ENCODE results near the gene ADARB2. TPM values are rescaled to one million over a fixed set of nuclear protein-coding genes. Genes with fewer than 3 reads are reported as not detected.
"Not testable (repeated sequence)": the region's sequence is repeated elsewhere in the genome, so short reads cannot be mapped to it uniquely, and the experiment has no call there.

The ADARB2 gene
- total and polyA plus RNA-seq, 10 of the 15 experiments (the other 5 are each of a cell fraction or from before 2014, with no cell fraction given): 0.02 to 4.1 (median 0.76) TPM

DNA sequence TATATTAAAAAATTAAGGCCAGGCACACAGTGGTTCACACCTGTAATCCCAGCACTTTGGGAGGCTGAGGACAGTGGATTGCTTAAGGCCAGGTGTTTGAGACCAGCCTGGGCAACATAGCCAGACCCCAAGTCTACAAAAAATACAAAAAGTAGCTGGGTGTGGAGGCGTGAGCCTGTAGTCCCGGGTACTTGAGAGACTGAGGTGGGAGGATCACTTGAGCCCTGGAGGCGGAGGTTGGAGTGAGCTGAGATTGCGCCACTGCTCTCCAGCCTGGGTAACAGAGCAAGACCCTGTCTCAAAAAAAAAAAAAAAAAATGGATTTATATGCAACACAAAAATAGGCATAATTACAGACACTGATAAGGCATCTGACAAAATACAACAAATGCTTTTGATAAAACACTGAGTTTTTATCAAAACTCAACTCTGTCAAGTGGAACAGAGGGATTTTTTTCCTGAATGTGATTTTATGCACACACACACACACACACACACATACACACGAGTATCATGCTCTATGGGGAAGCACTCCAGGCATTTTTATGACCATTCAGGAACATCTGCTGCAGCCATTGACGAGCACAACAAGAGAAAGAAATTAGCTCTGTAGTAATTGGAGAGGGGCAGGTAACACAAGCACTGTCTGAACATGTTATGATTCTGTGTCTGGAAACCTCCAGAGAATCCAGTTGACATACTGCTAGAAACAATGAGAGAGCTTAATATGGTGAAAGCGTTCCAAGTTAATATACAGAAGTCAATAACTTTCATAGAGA lies 488.0 kb downstream of the ADARB2 start:
- no TSS peak for BruUV-seq (replicated peaks)
- Histone ChIP-seq H3K4me2 (ENCODE audit: control insufficient read depth, insufficient read depth) (no peak overlapping the region), H3K9ac (ENCODE audit: control insufficient read depth, insufficient read depth, low read length) (no peak overlapping the region), H3K27me3 (replicated peaks in 1 of 2; ENCODE audit: control insufficient read depth in 2 of 2, insufficient read depth in 2 of 2, low read length in 1 of 2) (no peaks in the 10 kb centered on the region), H2AFZ (ENCODE audit: control insufficient read depth, low read depth, low read length) (no peak overlapping the region), H4K20me1 (ENCODE audit: control insufficient read depth, insufficient read depth) (no peaks in the 10 kb centered on the region), H3K27ac (ENCODE audit: control insufficient read depth, insufficient read depth) (no peak overlapping the region), H3K4me1 (ENCODE audit: control insufficient read depth, insufficient read depth, low read length) (no peaks in the 10 kb centered on the region), H3K9me3 (replicated peaks; ENCODE audit: control insufficient read depth, insufficient read depth, low read length) (no peaks in the 10 kb centered on the region; the same call in 2 of the 3 replicates), H3K36me3 (ENCODE audit: control insufficient read depth in 2 of 2, insufficient read depth in 2 of 2, low read length in 1 of 2) (no peaks in the 10 kb centered on the region), H3K79me2 (ENCODE audit: control insufficient read depth, insufficient read depth, low read length) (no peaks in the 10 kb centered on the region), H3K4me3 (no peak overlapping the region)
- 31% methylated on average over 7 of the region's 7 CpGs for WGBS (ENCODE audit: insufficient coverage, insufficient replicate concordance, low lambda C conversion rate, missing lambda C conversion rate)
- ChIA-PET CTCF (no interaction called here), POLR2A (no interaction called here), SMC1A (ENCODE audit: uncharacterized antibody, unreplicated experiment) (no interaction called here), RAD21 (ENCODE audit: unreplicated experiment) (no interaction called here)
- intact Hi-C loops (cut with micrococcal nuclease; ENCODE audit: unreplicated experiment): no loop called here
- ATAC-seq (no peak), FAIRE-seq (no peak), DNase-seq (ENCODE audit: low read depth, low spot score) (no peak)
- in situ Hi-C loops (cut with MboI): no loop called here
- TF ChIP-seq EED (IDR thresholded peaks at IDR 0.05; ENCODE audit: low read depth) (no peak), MLLT1 (IDR thresholded peaks at IDR 0.05) (no peak)

GRCh38 chr10:1248262-1248630 lies 489.1 kb downstream of the ADARB2 start:
- FAIRE-seq; H2AFZ ChIP-seq (ENCODE audit: control insufficient read depth, low read depth, low read length); ATAC-seq; H3K27ac ChIP-seq (ENCODE audit: control insufficient read depth, insufficient read depth); H3K36me3 ChIP-seq (ENCODE audit: control insufficient read depth in 2 of 2, insufficient read depth in 2 of 2, low read length in 1 of 2); H3K9ac ChIP-seq (ENCODE audit: control insufficient read depth, insufficient read depth, low read length); H3K9me3 ChIP-seq (replicated peaks; ENCODE audit: control insufficient read depth, insufficient read depth, low read length); intact Hi-C loops (cut with micrococcal nuclease; ENCODE audit: unreplicated experiment); H3K4me1 ChIP-seq (ENCODE audit: control insufficient read depth, insufficient read depth, low read length); in situ Hi-C loops (cut with MboI); CTCF ChIA-PET; H3K4me2 ChIP-seq (ENCODE audit: control insufficient read depth, insufficient read depth); H3K27me3 ChIP-seq (replicated peaks in 1 of 2; ENCODE audit: control insufficient read depth in 2 of 2, insufficient read depth in 2 of 2, low read length in 1 of 2); BruUV-seq (replicated peaks); SMC1A ChIA-PET (ENCODE audit: uncharacterized antibody, unreplicated experiment); POLR2A ChIA-PET; H4K20me1 ChIP-seq (ENCODE audit: control insufficient read depth, insufficient read depth); RAD21 ChIA-PET (ENCODE audit: unreplicated experiment); H3K79me2 ChIP-seq (ENCODE audit: control insufficient read depth, insufficient read depth, low read length); H3K4me3 ChIP-seq; DNase-seq (ENCODE audit: low read depth, low spot score): not testable (repeated sequence)
- 16% methylated on average over 12 of the region's 13 CpGs for WGBS (ENCODE audit: insufficient coverage, insufficient replicate concordance, low lambda C conversion rate, missing lambda C conversion rate)

All from GM12878 (cell line).